WERI-Rb-1 (cell line): ENCODE data around the gene B4GALNT4.

ENCODE experiments used
- DNase-seq: peaks from one replicate; pipeline ENCODE4 v3.0.0-alpha.2; 2020
- H3K27ac ChIP-seq: fragments of 250-450 bp; sonication (Bioruptor Pico); 2 replicates; pipeline ENCODE4 v1.5.1; 2020; ENCODE audit warnings: mild to moderate bottlenecking, moderate library complexity
- H3K27me3 ChIP-seq: fragments of 250-450 bp; sonication (Bioruptor Pico); 2 replicates; pipeline ENCODE4 v1.5.1; 2021; ENCODE audit warnings: mild to moderate bottlenecking, low read depth, moderate library complexity; ENCODE audit not compliant: insufficient read depth, severe bottlenecking
- H3K36me3 ChIP-seq: fragments of 250-450 bp; sonication (Bioruptor Pico); 2 replicates; pipeline ENCODE4 v1.5.1; 2020; ENCODE audit warnings: mild to moderate bottlenecking, moderate library complexity
- H3K4me3 ChIP-seq: 2 replicates; pipeline ENCODE4 v1.5.1; 2011; ENCODE audit warnings: low read depth, mild to moderate bottlenecking, control low read depth, low read length
- H3K9me3 ChIP-seq: fragments of 250-450 bp; sonication (Bioruptor Pico); 2 replicates; pipeline ENCODE4 v1.5.1; 2021; ENCODE audit warnings: mild to moderate bottlenecking, moderate library complexity; ENCODE audit not compliant: severe bottlenecking
- CTCF ChIP-seq: IDR thresholded peaks from 2 replicates; pipeline ENCODE4 v1.5.1; 2011; ENCODE audit warnings: low read depth, mild to moderate bottlenecking, control low read depth, inconsistent platforms, low read length

Gene B4GALNT4

GRCh38 chr11:335779-336658 is 33.3 kb upstream of the B4GALNT4 start:
- no peak for DNase-seq
- TF ChIP-seq CTCF = no peak
- no peak overlapping the region for H3K4me3 ChIP-seq
- H3K27ac ChIP-seq = no peak overlapping the region
- H3K27me3 ChIP-seq = no peaks in the 10 kb centered on the region
- no peaks in the 10 kb centered on the region for H3K9me3 ChIP-seq
- H3K36me3 ChIP-seq = no peaks in the 10 kb centered on the region

- Histone ChIP-seq H3K27me3 (no peaks in the 10 kb centered on the region), H3K36me3 (no peaks in the 10 kb centered on the region), H3K27ac (no peak overlapping the region), H3K9me3 (no peaks in the 10 kb centered on the region), H3K4me3 (no peak overlapping the region)
- no peak for TF ChIP-seq CTCF
- DNase-seq = no peak
Observed at GRCh38 chr11:336659-337198, 32.6 kb upstream of the B4GALNT4 start.

- Histone ChIP-seq H3K9me3 (no peaks in the 10 kb centered on the region), H3K36me3 (no peaks in the 10 kb centered on the region), H3K27me3 (no peaks in the 10 kb centered on the region), H3K27ac (no peak overlapping the region), H3K4me3 (no peak overlapping the region)
- no peak for TF ChIP-seq CTCF
- no peak for DNase-seq
Observed at GRCh38 chr11:337711-338110, 31.6 kb upstream of the B4GALNT4 start.

- H3K27ac ChIP-seq = no peak overlapping the region
- H3K4me3 ChIP-seq = no peak overlapping the region
- no peak for TF ChIP-seq CTCF
- DNase-seq = no peak
- no peaks in the 10 kb centered on the region for H3K9me3 ChIP-seq
- H3K27me3 ChIP-seq = no peaks in the 10 kb centered on the region
- no peaks in the 10 kb centered on the region for H3K36me3 ChIP-seq
Observed at GRCh38 chr11:339963-340362, 29.3 kb upstream of the B4GALNT4 start.

- Histone ChIP-seq H3K27ac (no peak overlapping the region), H3K27me3 (no peaks in the 10 kb centered on the region), H3K4me3 (no peak overlapping the region), H3K9me3 (no peaks in the 10 kb centered on the region), H3K36me3 (no peaks in the 10 kb centered on the region)
- no peak for TF ChIP-seq CTCF
- no peak for DNase-seq
Observed at GRCh38 chr11:340539-341512, 28.5 kb upstream of the B4GALNT4 start.
